NCI-H1694 treated with DMSO at 0.1 percent for 48 hours (cell line): ENCODE data around the gene MXRA7.
"Not testable (repeated sequence)": the region's sequence is repeated elsewhere in the genome, so short reads cannot be mapped to it uniquely, and the experiment has no call there.

Experiments
- DNase-seq: peaks from one replicate; lab custom pipeline; 2025; lab: John Stamatoyannopoulos, UW

The MXRA7 gene

GRCh38 chr17:76710863-76711611 is at the start of gene MXRA7:
Gene MXRA7 (minus strand): TSS chr17:76710965. CDS start chr17:76710946, 19 bp downstream.
- DNase-seq, result no peak

DNA sequence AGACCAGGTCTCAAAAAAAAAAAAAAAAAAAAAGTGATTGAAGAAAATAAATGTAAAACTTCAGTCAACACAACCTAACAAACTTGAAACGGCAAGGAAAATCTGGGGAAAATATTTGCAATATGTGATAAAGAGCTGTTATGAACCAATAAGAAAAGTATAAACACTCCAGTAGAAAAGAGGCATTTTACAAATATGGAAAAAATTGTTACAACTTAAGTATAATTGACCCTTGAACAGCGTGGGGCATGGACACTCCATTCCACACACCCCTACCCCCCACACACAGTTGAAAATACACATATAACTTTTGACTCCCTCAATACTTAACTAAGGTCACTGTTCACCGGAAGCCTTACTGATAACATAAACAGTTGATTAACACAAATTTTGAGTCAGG is 47.8 kb upstream of the MXRA7 start:
- DNase-seq, result no peak

GRCh38 chr17:76757256-76757655 is 46.5 kb upstream of the MXRA7 start:
- no peak for DNase-seq

DNA sequence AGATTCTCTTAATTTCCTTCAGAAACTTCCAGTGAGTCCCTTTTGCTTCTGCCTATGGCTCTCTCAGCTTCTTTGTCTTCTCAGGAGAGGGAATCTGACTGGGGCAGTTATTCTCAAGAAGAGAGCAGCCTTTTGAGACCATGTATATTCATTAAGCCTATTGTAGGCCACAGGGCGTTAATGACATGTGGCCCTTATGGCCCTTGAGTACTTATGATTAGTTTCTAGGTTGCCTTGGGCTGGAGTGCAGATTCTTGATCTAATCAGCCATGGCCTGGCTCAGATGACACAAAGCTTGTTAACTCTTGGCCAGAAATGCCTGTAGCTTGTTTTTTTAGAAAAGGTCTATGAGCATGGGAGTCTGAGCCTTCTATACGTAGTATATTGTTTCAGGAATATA is 44.5 kb upstream of the MXRA7 start:
- DNase-seq, result no peak

DNA sequence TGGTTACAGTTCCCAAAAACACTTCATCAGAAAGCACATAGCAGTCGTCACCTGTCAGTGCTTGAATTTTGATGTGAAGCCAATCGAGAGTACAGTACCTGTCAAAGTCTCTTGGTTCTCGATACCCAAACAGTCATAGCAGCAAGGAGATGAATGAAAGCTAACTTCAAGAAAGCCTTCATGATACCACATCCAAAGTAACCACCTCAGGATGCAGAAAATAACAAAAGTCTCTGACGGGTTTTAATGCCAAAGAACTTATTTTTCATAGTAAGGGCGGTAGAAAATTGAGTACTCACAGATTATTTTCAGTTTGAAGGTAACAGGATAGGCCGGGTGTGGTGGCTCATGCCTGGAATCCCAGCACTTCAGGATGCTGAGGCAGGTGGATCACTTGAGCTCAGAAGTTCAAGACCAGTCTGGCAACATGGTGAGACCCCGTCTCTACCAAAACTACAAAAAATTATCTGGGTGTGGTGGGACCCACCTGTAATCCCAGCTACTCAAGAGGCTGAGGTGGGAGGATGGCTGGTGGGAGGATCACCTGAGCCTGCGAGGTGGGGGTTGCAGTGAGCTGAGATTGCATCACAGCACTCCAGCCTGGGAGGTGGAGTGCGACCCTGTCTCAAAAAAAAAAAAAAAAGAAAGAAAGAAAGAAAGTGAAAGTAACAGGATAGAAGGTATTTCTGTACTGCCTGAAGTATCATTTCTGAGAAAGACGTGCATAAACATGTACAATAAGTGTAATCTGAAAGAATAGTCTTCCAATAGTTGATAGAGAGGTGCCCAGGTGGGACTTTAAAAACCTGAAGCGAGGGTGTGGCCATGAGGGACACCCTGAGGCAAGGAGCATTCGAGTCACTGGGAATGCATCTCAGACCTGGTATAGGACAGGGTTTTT is 42.5 kb upstream of the MXRA7 start:
- no peak for DNase-seq

DNA sequence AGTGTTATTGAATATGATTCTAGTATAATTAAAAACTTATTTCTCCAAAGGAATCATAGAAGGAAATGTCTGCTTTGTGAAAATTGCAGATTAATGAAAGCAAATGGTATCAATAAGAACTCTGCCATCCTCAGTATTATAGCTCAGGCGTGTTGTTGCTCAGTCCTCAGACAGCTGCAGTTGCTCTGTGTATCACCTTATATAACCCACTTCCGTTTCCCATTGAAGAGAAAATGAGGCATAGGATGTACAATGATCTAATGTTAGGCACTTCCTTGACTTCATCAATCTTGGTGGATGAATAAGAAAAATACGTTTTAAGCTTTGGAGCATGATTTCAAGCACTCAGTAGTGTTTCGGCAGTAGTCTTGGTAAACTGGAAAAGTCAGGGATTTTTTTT is 41.2 kb upstream of the MXRA7 start:
- no peak for DNase-seq

- no peak for DNase-seq
Measured at GRCh38 chr17:76751416-76751993, 40.7 kb upstream of the MXRA7 start.

DNA sequence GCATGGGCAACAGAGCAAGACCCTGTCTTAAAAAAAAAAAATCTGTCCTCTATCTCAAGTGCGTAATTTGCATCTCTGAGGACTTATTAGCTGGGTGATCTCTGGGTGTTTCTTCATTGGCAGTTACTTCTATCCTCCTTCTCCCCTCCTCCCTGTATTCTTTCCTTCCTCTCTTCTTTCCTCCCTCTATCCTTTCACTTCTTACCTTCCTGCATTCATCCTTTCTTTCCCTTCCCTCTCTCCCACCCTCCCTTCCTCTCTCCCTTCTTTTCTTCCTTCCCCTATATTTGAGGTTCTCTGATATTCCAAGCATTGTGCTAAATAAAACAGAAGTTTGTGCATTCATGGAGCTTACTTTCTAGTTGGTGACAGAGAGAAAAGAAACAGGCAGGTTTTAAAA is 37.9 kb upstream of the MXRA7 start:
- DNase-seq, result no peak

GRCh38 chr17:76747716-76748363 is 37.1 kb upstream of the MXRA7 start:
- no peak for DNase-seq

DNA sequence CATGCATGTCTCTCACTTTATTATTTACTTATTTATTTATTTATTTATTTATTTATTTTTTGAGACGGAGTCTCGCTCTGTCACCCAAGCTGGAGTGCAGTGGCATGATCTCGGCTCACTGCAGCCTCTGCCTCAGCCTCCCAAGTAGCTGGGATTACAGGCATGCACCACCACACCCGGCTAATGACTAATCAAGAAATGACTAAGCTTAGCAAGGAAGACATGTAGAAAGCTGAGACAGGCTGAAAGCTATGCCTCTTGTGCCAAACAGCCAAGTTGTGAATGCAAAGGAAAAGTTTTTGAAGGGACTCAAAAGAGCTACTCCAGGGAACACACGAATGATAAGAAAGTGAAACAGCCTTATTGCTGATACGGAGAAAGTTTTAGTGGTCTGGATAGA is 35.0 kb upstream of the MXRA7 start:
- not testable (repeated sequence) for DNase-seq

GRCh38 chr17:76744747-76745146 is 34.0 kb upstream of the MXRA7 start:
- no peak for DNase-seq

- no peak for DNase-seq
Measured at GRCh38 chr17:76742958-76743357, 32.2 kb upstream of the MXRA7 start.

DNA sequence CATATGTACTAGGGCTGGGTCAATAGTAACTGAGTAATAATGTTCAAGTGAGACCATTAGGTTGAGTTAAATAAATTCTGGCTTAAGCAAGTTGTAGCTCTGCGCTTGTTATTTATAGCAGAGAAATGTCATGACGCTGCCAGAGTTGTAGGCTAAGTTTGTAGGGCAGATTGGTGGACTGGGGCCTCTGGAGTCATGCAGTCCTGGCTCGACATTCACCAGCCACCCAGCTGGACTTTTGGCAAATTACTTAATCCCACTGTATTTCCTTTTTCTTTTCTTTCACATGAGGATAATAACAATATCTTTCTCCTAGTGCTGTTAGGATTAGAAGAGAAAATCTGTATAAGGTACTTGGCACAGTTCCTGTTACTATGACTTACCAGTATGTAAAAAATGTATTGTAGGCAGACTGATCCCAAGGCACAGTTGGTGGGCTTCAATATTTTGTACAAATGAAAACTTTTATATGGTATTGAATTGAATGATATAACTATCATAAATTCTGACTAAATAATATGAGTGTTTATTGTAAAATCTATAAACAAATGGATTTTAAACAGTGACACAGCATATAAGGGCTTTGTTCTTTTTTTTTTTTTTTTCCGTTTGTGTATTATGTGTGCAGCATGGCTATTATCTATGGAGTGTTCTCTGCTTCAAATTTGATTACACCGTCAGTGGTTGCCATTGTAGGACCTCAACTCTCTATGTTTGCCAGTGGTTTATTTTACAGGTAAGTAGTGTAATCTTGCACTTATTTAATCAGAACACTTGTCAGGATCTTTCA is 29.8 kb upstream of the MXRA7 start:
- no peak for DNase-seq

DNA sequence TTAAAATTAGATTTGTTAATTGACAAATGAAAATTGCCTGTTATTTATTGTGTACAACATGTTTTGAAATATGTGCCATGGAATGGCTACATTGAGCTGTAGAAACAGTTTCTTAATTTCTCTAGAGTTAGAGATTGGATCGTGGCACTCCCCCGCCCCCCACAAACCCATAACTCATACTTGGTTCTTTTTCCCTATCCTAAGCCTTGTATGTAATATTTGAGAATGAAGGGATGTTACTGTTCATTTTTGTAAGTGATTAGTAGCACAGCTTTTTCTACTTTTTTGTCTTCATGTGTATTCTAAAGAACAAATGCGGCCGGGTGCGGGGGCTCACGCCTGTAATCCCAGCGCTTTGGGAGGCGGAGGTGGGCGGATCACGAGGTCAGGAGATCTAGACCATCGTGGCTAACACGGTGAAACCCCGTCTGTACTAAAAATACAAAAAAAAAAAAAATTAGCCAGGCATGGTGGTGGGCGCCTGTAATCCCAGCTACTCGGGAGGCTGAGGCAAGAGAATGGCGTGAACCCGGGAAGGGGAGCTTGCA is 28.9 kb upstream of the MXRA7 start:
- not testable (repeated sequence) for DNase-seq

DNA sequence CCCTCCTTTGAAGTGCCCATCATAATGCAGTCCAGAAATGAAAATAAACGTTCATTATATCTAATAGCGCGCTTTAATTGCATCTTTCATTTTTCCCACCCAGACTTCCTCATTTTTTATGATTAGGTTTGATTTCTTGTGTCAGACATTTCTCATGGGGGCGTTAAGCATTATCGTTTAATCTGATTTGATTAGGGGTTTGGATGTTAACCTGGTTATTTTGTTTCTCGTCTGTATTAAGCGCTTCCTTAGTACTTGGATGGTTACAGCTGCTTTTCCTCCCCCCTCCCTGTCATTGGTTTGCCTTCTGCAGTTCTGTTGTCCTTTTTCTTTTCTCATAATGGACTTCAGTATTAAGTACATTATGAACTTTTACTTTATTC is 27.7 kb upstream of the MXRA7 start:
- DNase-seq, result no peak

DNA sequence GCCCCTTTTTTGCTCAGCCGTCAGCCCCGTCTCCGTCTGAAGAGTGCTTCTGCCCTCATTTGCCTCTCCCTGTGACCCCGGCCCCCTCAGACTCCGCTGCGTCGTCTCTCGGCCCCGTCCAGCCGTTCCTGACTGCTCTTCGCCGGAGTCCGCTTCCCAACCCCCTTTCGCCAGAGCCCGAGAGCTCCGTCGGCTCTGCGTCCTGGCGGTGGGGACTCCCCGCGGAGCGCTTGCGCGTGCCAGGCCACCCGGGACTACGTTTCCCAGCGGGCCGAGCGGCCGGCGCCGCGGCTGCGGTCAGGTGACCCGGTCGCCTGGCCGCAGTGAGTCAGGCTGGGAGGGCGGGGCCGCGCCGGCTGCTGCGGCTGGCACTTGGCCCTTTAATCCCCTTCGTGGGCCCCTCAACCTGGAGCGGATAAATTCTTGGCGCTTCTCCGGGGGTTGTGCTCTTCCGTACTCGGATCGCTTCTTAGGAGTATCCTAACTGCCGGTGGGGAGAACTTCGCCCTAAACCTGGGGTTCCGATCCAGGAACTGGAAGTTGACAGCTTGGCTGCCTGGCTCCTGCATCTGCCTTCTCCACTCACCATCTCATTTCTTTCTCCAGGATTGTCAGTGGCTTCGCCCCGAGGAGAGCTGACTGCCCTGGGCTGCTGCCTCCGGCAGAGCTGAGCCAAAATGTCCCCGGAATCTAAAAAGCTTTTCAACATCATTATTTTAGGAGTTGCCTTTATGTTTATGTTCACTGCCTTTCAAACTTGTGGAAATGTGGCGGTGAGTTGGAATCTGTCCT is 27.1 kb upstream of the MXRA7 start, which contains the start of gene MFSD11:
Gene MFSD11 (plus strand): TSS at position 444 of the 792 bp plus-strand sequence. CDS start 234 bp downstream, at position 678.
- peak; percentile 97 for DNase-seq

DNA sequence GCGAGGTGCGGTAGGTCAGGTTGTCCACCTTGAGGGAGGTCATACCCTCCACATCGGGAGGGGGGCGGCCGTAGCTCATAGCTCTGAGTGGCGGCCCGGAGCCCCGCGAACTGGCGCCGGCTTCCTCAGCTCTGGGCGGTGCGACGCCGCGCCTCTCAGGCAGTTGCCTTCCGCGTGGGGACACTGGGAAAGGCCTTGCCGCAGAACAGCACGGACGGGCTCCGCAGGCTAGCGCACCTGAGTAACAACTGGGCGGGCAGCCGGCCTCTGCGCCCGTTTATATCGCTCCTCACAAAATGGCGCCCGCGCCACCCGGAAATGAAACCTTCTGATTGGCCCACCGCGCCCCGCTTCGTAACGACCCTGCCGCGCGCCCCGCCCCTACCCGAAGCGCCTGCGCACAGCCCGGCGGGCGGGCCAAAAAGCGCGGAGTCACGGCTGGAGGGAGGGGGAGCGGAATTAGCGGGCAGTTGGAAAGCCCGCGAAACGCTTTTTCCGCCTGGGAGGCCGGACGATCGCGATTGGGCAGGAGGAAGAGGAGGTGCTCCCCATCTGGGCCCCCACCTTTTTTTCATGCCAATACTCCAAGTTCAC is 26.4 kb upstream of the MXRA7 start, which contains the start of gene SRSF2:
Gene SRSF2 (minus strand): TSS at position 250 of the 594 bp plus-strand sequence. CDS start 171 bp downstream, at position 79.
- peak; percentile 98 for DNase-seq

GRCh38 chr17:76736349-76737081 is 25.8 kb upstream of the MXRA7 start:
- no peak for DNase-seq
